ENCODE measurements around the gene BORCS5. TPM values are rescaled to one million over a fixed set of nuclear protein-coding genes. Genes with fewer than 3 reads are reported as not detected.

The BORCS5 gene
- total and polyA plus RNA-seq, 2 of the 8 experiments (the other 6 are each of a cell fraction or from before 2014, with no cell fraction given): 8.3 to 17.4 TPM

DNA sequence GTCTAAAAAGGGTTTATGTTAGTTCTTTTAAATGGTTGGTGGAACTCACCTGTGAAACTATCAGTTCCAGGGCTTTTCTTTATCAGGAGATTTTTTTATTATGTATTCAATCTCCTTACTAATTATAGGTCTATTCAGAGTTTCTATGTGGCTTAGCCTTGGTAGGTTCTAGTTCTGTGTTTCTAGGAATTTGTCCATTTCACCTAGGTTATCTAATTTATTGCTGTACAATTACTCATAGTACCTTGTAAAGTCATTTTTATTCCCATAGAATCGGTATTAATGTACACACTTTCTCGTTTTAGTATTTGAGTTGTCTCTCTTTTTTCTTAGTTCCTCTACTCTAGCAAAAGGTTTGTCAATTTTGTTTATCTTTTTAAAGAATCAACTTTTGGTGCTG is 59.0 kb downstream of the BORCS5 start:
- Histone ChIP-seq H3K23me2 (ENCODE audit: low read depth, low read length) (no peaks in the 10 kb centered on the region), H4K91ac (replicated peaks; ENCODE audit: insufficient read length, low read length) (no peak overlapping the region), H3K4me3 (ENCODE audit: extremely low read depth in 1 of 4, insufficient read depth in 2 of 4, low read depth in 3 of 4, low read length in 4 of 4) (no peak overlapping the region), H3K4me2 (ENCODE audit: insufficient read depth in 1 of 2, low read depth in 2 of 2, low read length in 2 of 2) (no peak overlapping the region), H2AFZ (ENCODE audit: low read length) (no peak overlapping the region), H3K79me1 (ENCODE audit: low read depth, low read length) (no peaks in the 10 kb centered on the region), H2BK5ac (ENCODE audit: low read depth, low read length) (no peak overlapping the region), H3K9ac (replicated peaks in 1 of 4; ENCODE audit: extremely low read depth in 1 of 4, low read depth in 3 of 4, low read length in 3 of 4) (no peak overlapping the region), H2BK120ac (replicated peaks; ENCODE audit: low read depth, low read length) (no peak overlapping the region), H3K79me2 (ENCODE audit: control insufficient read depth in 1 of 2, insufficient read depth in 2 of 2, low read length in 2 of 2) (no peaks in the 10 kb centered on the region), H4K8ac (ENCODE audit: extremely low read depth, insufficient read depth, low read length) (no peak overlapping the region), H2AK5ac (ENCODE audit: low read depth, low read length) (no peak overlapping the region), H3K56ac (replicated peaks; ENCODE audit: insufficient read length, low read depth, low read length) (no peak overlapping the region), H2BK20ac (ENCODE audit: low read length) (no peak overlapping the region), H3K27ac (ENCODE audit: low read depth, low read length) (no peak overlapping the region), H3K18ac (ENCODE audit: extremely low read depth, low read length) (no peak overlapping the region), H3K36me3 (ENCODE audit: control insufficient read depth in 2 of 4, insufficient read depth in 4 of 4, low read length in 3 of 4) (no peaks in the 10 kb centered on the region), H3K4me1 (replicated peaks in 1 of 4; ENCODE audit: control insufficient read depth in 3 of 4, insufficient read depth in 4 of 4, low read length in 3 of 4) (no peaks in the 10 kb centered on the region), H2BK15ac (ENCODE audit: low read length) (no peak overlapping the region), H4K20me1 (replicated peaks in 1 of 2; ENCODE audit: control insufficient read depth in 1 of 2, insufficient read depth in 2 of 2, low read length in 2 of 2) (no peaks in the 10 kb centered on the region), H3K9me3 (ENCODE audit: insufficient read depth in 2 of 2, low read depth in 1 of 2, low read length in 1 of 2) (peaks cover 7 to 9% of the 10 kb centered on the region in 2 experiments; a peak in 2 of 4 replicates), H2BK12ac (ENCODE audit: low read depth, low read length) (no peak overlapping the region), H3K23ac (ENCODE audit: insufficient read length) (no peak overlapping the region), H3K4ac (replicated peaks; ENCODE audit: insufficient read length, low read depth, low read length) (no peak overlapping the region), H3K27me3 (replicated peaks in 1 of 4; ENCODE audit: control insufficient read depth in 3 of 4, extremely low read depth in 1 of 4, insufficient read depth in 3 of 4, low read length in 3 of 4) (no peaks in the 10 kb centered on the region), H4K5ac (ENCODE audit: insufficient read length, low read depth, low read length) (no peak overlapping the region), H3K14ac (ENCODE audit: insufficient read length) (no peak overlapping the region)
- 84% methylated on average over 2 of the region's 2 CpGs; no CpG with 5 or more reads in 1 of the 2 experiments for WGBS, 2 experiments (ENCODE audit: extremely low coverage in 1 of 2, insufficient coverage in 1 of 2, insufficient read length in 1 of 2, insufficient replicate concordance in 2 of 2, low coverage in 1 of 2, low lambda C conversion rate in 2 of 2, missing lambda C conversion rate in 1 of 2)
- CTCF ChIA-PET (ENCODE audit: partially characterized antibody): interaction anchor here (0.7 kb wide), 1 partner anchor 278 kb away, joined by 3 read pairs; no protein-coding TSS in a partner anchor
- FAIRE-seq (no peak), DNase-seq (ENCODE audit: low read depth in 1 of 2, low spot score in 2 of 2) (no peak)
- POLR2A ChIA-PET (ENCODE audit: partially characterized antibody): no interaction called here
- no peak for TF ChIP-seq TEAD4 (IDR thresholded peaks at IDR 0.05; ENCODE audit: low read depth, low read length)
- TF ChIP-seq EZH2 (IDR thresholded peaks at IDR 0.05; ENCODE audit: low read depth, low read length, severe bottlenecking): no peak
- no peak for TF ChIP-seq CBX5 (IDR thresholded peaks at IDR 0.05; ENCODE audit: low read depth, low read length)
- no peak for TF ChIP-seq RNF2 (IDR thresholded peaks at IDR 0.05; ENCODE audit: borderline replicate concordance, low read depth, low read length, missing control alignments, poor library complexity, severe bottlenecking)
- no peak for TF ChIP-seq FOSL1 (IDR thresholded peaks at IDR 0.05; ENCODE audit: insufficient read depth, low read depth, low read length)
- TF ChIP-seq RFX5 (IDR thresholded peaks at IDR 0.05; ENCODE audit: borderline replicate concordance, low read depth, low read length): no peak
- no peak for TF ChIP-seq YY1 (IDR thresholded peaks at IDR 0.05; ENCODE audit: low read depth, low read length)
- no peak for TF ChIP-seq SIN3A (conservative IDR thresholded peaks at IDR 0.05 in 1 of 2, IDR thresholded peaks at IDR 0.05 in 1 of 2; ENCODE audit: low read depth in 1 of 2, low read length in 2 of 2)
- no peak for TF ChIP-seq KDM1A (IDR thresholded peaks at IDR 0.05; ENCODE audit: borderline replicate concordance, low read length)
- TF ChIP-seq TAF7 (optimal IDR thresholded peaks at IDR 0.05; ENCODE audit: borderline replicate concordance, low read depth, low read length): no peak
- TF ChIP-seq RAD21 (IDR thresholded peaks at IDR 0.05 in 1 of 2, conservative IDR thresholded peaks at IDR 0.05 in 1 of 2; ENCODE audit: low read depth in 2 of 2, low read length in 2 of 2): no peak
